Central memory CD4-positive, alpha-beta T cell (primary cell): Measurements from ENCODE around the gene CD74.
"Not testable (repeated sequence)": the region's sequence is repeated elsewhere in the genome, so short reads cannot be mapped to it uniquely, and the experiment has no call there.

Source experiments
- DNase-seq: peaks from one replicate; pipeline ENCODE4 v3.0.0; 2022
- total RNA-seq, 3 experiments: gene quantifications; one replicate each; lab custom pipeline; 2026; lab: John Stamatoyannopoulos, UW

The CD74 gene
- 54.6 to 110 (median 109) reads per million in 3 experiments for total RNA-seq

DNA sequence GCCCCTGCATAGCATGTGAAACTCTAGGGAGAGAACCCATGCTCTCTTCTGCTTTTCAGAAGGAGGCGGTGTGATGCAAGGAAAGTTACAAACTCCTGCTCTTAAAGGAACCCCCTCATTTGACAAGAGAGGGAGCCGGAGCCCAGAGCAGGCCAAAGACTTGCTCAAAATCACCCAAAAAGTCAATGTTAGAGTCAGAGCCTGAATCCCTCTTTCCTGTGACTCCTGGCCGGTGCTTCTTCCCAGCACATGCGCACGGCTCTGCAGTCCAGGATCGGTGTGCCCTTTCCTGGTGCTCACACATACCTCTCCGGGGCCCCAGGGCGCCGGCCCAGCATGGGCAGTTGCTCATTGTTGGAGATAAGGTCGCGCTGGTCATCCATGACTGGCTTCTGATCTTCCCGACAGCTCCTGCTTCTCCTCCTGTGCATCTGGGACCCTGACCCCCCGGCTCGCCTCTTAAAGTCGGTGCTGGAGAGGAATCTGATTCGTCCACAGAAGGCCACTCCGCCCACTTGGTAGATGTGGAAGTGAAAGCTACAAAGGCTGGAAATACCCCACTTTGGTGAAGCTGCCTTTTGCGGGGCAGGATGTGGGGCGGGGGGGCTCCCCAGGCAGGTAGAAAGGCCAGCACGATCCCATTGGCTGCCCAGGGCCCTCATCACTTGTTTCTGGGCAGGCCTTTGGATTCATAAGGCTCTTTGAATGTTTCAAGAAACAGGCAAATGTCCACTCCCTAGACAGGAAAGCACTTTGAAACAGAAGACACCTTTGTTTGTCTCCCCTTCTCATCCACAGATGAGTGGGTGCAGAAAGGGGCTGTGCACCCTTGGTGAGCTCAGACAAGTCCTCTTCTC, at the start of gene CD74:
CD74 (minus strand) TSS at position 592 of the 857 bp plus-strand sequence; CDS start at position 431, 161 bp downstream.
- peak; percentile 95 for DNase-seq

DNA sequence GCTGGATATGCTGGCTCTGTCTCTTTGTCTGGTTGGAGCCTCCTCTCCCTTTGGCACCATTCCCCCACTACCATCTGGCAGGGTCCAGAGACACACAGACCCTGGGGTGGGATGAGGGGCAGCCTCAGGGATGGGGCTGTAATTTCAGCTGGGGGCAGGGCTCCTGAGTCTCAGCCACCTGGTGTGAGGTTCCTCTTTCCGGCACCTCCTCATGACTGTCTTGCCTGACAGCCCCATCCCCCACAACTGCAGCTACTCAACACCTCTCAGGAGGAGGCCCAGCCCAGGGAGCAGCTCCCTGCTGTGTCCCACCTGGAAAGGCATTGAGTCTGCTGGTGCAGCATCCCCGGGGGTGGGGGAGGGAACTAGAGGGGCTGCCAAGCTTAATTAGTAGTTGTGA, 48.5 kb upstream of the CD74 start:
- DNase-seq = no peak

DNA sequence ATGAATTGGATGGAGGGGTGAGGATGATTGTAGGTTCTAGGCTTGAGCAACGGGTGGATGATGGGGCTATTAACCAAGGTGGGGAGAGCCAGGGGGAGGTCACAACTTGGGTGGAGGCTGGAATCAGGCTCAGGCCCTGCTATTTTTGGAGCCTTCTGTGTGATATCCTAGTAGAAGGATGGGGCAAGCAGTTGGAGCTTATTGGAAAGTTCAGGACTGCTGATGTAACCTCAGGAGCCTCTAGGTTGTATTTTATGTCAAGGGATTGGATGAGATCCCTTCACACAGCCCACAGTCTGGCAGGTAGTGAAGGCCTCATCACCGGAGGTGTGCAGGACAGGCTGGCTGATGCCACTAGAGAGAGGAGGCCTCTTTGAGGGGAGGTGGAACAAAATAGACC, 48.1 kb upstream of the CD74 start:
- DNase-seq = no peak

DNA sequence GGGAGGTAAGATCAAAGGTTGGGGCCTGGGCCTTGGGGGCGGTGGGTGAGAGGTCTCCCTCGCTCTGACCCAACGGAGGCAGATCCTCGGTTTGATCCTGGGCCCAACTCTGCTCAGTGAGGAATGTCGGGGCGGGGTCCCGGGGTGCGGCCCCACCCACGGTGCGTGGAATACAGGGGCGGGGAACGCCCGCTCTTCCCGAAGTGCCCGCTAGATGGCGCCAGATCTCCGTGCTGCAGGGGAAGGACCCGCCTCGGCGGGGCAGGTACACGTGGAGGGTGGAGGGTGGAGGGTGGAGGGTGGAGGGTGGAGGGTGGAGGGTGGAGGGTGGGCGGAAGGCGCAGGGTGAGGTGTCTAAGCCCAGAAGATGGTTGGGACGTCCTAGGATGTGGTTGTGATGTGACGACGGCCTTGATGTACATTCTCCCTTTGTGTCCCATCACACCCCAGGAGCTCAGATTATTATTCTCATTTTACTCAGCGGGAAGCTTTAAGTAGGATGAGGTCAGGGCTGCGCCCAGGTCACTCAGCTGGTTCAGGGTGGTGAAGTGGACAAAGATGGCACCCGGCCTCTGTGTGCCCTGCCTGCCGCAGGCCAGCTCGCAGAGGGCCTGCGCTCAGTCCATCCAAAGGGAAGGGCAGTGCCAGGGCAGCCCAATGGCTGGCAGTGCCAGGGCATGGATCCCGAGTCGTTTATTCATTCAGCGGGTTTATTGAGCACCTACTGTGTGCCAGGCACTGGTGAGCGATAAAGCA, 46.3 kb upstream of the CD74 start:
- DNase-seq = peak; percentile 77

DNA sequence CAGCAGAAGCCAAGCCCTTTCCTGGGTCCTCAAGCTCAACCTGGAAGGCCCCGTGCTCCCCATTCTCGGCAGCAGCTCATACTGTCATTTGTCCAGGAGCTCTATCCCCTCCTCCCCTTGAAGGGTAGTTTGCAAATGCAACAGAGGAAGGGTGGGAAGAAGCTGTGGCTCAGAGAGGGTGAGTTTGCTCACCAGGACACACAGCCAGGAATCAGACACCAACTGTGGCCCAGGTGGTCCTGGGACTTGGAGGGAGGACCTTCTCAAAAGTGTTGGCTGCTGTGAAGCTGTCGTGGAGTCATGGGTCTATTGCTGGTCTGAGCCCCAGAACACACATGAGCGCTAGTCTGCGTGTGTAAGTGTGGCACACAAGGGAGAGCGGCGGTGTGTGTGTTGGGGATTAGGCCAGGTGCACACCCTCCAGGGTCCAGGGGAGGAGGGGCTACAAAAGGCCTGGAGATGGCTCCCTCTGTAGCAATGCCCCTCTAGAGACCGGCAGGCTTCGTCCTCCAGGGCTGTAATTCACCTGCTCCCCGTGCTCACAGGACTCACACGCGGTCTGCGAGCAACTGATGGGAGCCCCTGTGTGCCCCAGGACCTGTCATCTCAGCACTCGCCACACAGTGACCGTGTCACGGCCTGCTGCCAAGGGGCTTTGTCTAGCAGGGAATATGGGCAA, 45.0 kb upstream of the CD74 start:
- no peak for DNase-seq

DNA sequence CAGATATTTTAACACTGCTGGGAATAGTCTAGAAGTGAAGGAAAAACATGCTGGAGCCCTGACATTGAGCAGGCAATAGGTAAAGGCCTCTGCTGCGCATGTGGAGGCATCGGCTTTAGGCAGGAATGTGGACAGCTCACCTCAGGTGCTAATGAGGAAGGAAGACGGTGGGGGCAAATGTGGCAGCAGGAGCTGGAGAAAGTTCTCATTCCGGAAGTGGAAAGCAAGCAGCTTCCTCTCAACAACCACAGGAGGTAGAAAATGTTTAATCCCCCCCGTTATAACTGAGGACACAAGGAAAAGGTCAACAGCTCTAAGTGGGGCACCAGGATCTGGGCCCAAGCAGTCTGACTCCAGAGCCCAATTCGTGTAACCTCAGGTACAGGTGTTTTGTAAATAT, 44.4 kb upstream of the CD74 start:
- DNase-seq = no peak

DNA sequence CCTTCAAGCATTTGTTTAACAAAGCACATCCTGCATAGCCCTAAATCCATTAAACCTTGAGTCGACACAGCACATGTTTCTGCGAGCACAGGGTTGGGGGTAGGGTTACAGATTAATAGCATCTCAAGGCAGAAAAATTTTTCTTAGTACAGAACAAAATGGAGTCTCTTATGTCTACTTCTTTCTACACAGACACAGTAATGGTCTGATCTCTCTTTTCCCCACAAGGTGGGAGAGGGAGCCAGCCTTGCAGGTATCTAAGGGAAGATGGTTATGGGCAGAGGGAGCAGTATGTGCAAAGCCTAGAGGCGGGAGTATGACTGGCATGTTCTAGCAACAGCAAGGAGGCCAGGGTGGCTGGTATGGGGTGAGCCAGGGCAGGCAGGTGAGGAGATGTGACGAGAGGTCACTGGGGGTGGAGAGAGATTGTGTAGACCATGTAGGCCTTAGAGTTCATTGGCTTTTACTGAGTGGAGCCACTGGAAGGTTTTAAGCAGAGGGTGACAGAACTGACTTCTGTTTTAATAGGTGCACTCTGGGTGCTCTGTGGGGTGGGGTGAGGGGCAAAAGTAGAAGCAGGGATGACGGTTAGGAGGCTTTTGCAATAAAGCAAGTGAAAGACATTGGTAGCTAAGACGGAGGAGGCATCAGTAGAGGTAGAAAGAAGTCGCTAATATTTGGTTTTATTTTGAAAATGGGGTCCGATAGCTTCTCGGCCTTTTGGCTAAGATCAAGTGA, 42.0 kb upstream of the CD74 start:
- no peak for DNase-seq

DNA sequence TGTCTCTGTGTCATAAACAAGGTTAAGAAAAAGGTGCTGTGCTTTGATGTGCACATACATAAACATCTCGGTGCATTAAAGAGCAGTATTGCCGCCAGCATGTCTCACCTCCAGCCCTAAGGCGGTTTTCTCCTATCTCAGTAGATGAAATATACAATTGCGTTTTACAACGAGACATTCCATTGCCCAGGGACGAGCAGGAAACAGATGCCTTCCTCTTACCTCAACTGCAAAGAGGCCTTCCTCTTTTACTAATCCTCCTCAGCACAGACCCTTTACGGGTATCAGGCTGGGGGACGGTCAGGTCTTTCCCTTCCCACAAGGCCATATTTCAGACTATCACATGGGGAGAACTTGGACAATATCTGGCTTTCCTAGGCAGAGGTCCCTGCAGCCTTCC, 41.3 kb upstream of the CD74 start:
- DNase-seq = not testable (repeated sequence)

DNA sequence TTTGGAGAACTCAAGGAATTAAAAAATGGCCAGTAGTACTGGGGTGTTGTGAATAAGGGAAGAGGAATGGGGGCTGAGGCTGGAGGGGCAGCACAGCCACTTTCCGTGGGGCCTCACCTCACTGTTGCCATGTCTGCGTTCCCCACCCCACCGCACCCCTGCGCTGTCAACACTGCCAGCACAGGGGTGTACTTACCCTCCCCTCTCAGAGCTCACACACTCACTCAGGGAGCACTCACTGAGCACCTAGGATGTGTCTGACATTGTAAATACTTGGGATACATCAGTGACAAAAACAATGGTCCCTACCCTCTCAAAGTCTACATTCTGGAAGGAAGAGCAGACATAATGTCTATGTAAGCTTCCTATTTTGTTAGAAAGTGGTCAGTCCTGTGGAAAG, 40.2 kb upstream of the CD74 start:
- no peak for DNase-seq

DNA sequence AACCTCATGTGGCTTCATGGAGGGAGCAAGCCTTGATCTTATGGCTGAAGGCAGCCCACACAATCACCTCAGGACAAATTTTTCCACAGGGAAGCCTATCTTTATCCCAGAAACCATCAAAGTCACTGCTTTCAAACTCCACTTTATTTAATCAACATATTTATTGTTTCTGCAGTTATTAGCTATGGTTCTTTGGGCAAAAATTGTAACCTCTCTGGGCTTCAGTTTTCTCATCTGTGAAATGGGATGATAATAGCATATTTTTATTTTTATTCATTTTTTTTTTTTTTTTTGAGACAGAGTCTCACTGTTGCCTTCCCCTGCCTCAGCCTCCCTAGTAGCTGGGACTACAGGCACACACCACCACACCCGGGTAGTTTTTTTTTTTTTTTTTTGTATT, 38.9 kb upstream of the CD74 start:
- DNase-seq = no peak

DNA sequence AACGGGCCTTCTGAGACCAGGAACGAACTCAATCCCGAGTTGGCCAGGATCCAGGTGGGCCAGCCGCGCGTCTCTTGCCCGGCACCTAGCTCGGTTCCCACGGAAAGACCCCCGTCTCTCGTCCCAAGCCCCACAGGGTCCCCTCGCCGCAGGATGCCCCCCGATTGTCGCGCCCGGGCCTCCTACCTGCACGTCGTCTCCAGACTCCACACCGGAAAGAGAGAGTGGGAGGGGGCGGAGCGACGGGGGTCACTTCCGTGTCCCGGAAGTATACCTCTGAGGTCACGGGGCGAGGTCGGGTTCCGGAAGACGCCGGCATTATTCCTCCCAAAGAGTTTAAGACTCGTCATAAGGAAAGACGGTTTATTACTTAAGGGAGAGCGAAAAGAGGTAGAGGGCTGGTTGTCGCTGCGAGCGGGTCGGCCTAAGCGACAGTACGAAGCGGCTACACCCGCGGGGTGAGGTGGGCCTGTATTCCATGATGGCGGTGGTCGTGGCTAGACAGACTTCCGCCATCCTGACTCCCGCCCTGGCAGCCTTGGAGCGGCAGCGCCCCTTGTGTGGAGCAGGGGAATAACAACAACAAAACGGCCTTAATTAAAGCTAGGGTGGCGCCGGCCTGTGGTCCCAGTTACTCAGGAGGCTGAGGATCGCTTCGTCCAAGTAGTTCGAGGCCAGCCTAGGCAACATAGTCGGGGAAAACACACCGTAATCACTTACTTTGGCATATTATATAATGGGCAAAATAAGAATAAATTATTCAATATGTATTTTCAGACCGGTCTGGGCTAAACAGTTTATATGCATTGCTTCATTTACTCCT, 37.0 kb upstream of the CD74 start, which contains the start of gene RPS14:
RPS14 (minus strand) TSS at position 223 of the 823 bp plus-strand sequence. CDS start 2,006 bp downstream, outside the sequence.
- peak; percentile 94 for DNase-seq

DNA sequence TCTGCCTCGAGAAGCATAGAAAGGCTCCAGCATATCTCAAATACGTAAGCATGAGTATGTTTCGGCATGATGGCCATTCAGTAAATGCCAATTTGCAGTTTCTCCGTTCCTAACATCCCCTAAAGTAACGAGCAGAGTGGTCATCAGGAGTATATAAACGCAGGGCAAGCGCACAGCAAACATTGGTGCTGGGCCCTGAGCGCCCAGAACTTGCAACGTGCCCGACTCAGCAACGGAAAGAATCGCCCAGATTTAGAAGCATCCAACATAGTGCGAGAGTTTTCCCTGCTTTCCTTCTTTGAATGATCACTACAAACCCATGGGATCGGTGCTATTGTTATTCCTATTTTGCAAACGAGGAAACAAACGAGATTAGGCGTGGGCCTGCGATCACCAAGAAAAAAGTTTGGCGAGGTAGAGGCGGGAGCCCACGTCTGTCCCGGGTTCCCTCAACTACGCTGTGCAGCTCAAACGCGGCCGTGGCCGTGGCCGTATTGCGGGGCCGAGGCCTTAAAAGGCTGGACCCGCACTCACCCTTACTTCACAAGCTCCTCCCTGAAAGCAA, 36.3 kb upstream of the CD74 start:
- DNase-seq = no peak

DNA sequence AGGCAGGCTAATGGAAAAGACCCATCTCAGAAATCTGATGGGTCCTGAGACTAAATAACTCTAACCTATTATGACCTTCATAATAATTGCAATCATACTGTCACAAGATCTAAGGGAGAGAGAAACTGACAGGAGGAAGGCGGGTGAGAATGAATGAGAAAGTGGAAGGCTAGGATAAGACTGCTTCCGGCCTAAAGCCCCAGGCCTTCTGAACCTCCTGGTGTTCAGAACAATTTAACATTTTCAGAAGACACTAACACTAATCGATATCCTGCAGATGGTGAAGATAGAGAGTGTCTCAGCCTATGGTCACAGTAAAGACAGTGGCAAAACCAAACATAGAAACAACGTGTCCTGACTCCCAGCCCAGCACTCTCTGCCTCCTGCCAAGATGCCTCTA, 35.6 kb upstream of the CD74 start:
- no peak for DNase-seq

DNA sequence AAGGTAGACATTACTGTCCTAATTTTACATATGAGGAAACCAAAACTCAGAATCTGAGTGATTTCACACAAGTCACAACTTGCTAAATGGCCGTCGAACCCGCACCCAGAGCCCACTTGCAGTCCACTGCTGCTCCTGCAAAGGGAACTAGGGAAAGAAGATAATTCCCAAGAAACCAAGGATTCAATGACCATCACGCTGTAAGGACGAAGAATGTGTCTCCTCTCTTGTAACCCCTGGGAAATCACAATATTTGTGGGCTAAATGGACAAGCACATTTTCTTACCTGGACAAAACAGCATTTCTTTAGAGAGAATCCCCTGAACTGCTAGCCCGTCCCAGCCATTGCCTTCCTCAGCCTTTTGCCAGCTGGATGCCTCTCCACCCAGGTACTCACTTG, 34.5 kb upstream of the CD74 start:
- DNase-seq = no peak

DNA sequence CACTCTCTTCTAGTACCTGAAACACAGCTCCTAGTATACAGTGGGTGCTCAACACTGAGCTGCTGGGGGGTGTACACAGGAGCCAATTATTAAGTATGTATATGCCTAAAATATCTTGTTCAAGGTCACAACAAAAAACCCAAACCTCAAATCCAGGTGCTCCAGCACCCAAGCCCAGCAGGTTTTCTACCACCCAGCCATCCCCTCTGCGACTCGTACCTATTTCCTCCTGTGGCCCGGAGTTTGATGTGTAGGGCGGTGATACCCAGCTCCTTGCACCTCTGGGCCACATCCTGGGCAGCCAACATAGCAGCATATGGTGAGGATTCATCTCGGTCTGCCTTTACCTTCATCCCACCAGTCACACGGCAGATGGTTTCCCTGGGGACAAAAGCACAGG, 33.9 kb upstream of the CD74 start:
- no peak for DNase-seq

DNA sequence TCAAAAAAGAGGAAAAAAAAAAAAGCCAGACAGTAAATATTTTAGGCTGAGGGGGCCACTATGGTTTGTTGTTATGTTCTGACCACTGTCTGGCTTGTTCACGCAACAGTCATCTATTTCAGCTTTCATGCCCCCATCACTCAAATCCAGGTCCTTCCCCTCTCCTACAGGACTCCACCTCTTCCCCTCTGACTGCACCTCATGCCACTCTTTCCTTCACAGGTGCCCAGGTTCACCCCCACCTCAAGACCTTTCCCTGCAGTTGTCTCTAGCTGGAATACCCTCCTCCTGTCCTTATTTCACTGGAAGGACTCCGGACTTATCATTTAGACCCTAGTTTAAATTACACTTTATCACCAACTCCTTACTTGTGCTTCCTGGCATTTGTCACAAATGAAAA, 33.4 kb upstream of the CD74 start:
- DNase-seq = no peak

DNA sequence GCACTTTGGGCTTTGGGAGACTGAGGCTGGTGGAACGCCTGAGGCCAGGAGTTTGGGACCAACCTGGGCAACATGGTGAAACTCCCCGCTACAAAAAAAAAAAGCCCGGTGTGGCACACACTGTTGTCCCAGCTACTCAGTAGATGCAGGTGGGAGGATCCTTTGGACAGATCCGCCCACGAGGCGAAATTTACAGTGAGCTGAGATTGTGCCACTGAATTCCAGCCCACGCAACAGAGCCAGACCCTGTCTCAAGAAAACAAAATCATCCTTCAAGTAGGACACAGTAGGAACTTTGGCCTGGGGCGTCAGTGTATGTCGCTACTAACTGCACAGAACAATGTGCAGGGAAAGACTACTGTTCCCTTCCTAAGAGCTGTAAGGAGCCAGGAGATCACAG, 32.1 kb upstream of the CD74 start:
- DNase-seq = no peak

DNA sequence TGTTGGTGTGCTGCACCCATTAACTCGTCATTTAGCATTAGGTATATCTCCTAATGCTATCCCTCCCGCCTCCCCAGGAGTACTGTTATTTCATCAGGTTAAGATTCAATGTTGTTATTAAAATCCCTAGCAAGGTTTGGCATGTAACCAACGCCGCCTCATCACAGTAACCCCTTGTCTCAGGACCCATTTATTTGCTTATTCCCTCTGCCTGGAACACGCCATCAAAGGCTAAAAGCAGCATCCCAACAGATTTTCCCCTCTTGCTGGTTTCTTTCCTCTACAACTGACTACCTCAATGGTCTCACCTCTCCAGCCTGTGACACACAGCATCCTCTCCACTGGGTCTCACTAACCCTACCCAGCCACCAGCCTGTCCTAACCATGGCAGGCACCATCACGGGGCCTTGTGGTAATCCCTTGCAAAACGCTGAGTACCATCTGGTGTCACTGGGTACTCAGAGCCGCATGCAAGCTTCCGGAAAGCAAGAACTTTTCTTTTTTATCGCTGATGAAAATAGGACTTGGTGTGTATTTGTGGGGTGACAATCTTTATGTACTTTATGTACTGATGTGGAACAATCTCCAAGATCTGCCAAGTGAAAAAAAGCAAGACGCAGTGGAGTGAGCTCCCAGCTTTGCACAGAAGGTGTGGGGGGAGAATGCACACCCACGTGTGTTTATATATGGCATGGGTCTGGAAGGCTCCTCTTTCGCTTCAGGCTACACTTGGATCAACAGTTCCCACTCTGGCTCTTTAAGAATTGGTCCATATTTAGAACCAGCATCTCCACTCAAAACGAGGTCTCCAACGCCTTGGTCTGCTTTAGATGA, 30.7 kb upstream of the CD74 start:
- DNase-seq = no peak

DNA sequence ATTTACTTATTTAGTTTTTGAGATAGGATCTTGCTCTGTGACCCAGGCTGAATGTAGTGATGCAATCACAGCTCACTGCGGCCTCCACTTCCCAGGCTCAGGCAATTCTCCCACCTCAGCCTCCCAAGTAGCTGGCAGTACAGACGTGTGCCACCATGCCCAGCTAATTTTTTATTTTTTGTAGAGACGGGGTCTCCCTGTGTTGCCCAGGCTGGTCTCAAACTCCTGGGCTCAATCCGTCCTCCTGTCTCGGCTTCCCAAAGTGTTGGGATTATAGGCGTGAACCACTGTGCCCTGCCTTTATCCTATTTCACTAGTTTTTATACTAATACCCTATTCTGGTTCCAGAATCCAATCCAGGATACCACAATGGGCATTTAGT, 30.0 kb upstream of the CD74 start:
- DNase-seq = no peak
